PC-9 (cell line): ENCODE data around the gene RALBP1.

Experiments used
- EZH2 ChIP-seq: fragments of 200-600 bp; sonication (generic); IDR thresholded peaks from 2 replicates; pipeline ENCODE4 v1.8.0; 2017; ENCODE audit warnings: antibody characterized with exemption, low read depth
- TF ChIP-seq, protein P1 (sequence below): fragments of 200-600 bp; sonication (generic); conservative IDR thresholded peaks from 2 replicates; pipeline ENCODE4 v1.6.1; 2017; ENCODE audit warnings: mixed run types, antibody characterized with exemption, mild to moderate bottlenecking, moderate library complexity

DNA sequence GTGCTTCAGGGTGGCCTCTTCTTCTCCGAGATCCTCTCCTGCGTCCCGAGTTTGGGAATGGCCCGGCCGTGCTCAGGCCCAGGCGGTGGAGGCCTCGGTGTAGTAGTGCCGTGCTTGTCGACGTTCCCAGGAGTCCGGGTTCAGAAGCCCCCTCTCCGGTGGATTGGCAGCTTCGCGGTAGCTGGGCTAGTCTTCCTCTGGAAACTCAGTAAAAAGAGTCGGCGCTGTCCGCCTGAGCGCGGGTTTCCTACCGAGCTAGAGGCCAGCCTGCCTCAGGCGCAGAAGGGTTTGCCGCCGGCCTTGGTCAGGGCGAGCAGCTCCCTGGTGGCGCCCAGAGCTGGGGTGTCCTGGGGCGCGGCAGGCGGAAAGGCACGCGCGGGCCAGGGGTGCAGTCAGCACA, 3.2 kb downstream of the RALBP1 start:
- TF ChIP-seq, protein P1, sequence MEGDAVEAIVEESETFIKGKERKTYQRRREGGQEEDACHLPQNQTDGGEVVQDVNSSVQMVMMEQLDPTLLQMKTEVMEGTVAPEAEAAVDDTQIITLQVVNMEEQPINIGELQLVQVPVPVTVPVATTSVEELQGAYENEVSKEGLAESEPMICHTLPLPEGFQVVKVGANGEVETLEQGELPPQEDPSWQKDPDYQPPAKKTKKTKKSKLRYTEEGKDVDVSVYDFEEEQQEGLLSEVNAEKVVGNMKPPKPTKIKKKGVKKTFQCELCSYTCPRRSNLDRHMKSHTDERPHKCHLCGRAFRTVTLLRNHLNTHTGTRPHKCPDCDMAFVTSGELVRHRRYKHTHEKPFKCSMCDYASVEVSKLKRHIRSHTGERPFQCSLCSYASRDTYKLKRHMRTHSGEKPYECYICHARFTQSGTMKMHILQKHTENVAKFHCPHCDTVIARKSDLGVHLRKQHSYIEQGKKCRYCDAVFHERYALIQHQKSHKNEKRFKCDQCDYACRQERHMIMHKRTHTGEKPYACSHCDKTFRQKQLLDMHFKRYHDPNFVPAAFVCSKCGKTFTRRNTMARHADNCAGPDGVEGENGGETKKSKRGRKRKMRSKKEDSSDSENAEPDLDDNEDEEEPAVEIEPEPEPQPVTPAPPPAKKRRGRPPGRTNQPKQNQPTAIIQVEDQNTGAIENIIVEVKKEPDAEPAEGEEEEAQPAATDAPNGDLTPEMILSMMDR, result no peak
- TF ChIP-seq EZH2, result no peak
